Measurements from ENCODE around the gene CDC34. TPM values are rescaled to one million over a fixed set of nuclear protein-coding genes. Genes with fewer than 3 reads are reported as not detected.

CDC34 gene
- total and polyA plus RNA-seq, 9 of the 15 experiments (the other 6 are each of a cell fraction or from before 2014, with no cell fraction given): 0.80 to 203 (median 65.5) TPM

DNA sequence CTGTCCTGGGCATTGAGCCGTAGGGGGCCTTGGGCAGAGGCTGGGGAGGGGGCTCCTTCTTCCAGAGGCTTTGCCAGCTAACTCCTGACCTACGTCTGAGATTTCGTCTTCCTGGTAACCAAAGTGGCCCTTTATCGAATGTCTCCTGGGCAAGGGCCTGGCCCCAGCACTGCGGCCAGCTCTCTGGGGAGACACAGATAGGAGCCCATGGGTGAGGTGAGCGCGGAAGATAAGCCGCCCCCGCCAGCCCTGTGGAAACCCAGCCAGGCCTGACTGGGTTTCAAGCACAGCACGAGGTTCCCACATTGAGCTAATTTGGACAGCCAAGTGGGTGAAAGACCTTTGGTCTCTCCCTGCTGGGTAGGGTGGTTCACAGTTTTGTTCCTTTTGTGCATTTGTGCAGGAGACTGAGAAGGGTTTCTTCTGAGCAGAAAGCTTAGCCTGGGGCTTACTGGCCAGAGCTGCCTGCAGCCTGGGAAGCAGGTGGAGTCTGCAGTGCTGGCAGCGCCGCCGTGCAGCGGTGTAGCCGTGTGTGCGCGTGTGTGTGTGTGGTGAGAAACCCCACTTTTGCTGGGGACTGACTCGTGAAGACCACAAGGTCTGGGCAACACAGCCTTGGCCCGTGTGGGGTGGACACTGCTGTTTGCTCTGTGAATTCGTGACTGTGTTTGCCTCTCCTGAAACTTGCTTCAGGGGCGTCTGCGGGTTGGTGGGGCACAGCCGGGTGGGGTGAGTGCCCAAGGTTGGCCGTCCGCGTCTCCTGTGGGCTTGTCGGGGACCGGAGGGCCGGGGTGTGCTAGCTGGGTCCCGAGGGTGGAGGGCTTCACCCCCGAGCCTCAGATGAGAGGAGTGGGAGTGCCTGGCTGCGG lies 43.3 kb downstream of the CDC34 start (continued):
- TF ChIP-seq KLF13 (tag; IDR thresholded peaks at IDR 0.05; ENCODE audit: borderline replicate concordance, low read depth) (no peak), FOXO4 (CRISPR knock-in tag; IDR thresholded peaks at IDR 0.05) (no peak), KLF16 (IDR thresholded peaks at IDR 0.05) (peak; percentile 99), FOXJ3 (CRISPR knock-in tag; IDR thresholded peaks at IDR 0.05) (no peak), ILF3 (IDR thresholded peaks at IDR 0.05; ENCODE audit: borderline replicate concordance) (no peak; the same call in 1 of the 2 replicates), ZNF77 (CRISPR knock-in tag; IDR thresholded peaks at IDR 0.05) (no peak), MITF (IDR thresholded peaks at IDR 0.05) (peak; percentile 69; the same call in 1 of the 2 replicates), PHF20 (IDR thresholded peaks at IDR 0.05; ENCODE audit: partially characterized antibody) (no peak), CBX5 (IDR thresholded peaks at IDR 0.05; ENCODE audit: borderline replicate concordance, low read depth) (no peak), SMARCB1 (IDR thresholded peaks at IDR 0.05; ENCODE audit: insufficient read length, low read depth) (no peak), ADNP (tag; IDR thresholded peaks at IDR 0.05) (no peak), TEAD2 (tag; IDR thresholded peaks at IDR 0.05) (no peak), CBFA2T2 (conservative IDR thresholded peaks at IDR 0.05) (peak; percentile 99), AFF4 (CRISPR knock-in tag; IDR thresholded peaks at IDR 0.05) (no peak), ZNF511 (CRISPR knock-in tag; IDR thresholded peaks at IDR 0.05) (no peak)
- TF ChIP-seq, protein P1, sequence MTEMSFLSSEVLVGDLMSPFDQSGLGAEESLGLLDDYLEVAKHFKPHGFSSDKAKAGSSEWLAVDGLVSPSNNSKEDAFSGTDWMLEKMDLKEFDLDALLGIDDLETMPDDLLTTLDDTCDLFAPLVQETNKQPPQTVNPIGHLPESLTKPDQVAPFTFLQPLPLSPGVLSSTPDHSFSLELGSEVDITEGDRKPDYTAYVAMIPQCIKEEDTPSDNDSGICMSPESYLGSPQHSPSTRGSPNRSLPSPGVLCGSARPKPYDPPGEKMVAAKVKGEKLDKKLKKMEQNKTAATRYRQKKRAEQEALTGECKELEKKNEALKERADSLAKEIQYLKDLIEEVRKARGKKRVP (CRISPR knock-in tag; IDR thresholded peaks at IDR 0.05): peak; percentile 70; the same call in 1 of the 2 replicates
- TF ChIP-seq, protein P2, sequence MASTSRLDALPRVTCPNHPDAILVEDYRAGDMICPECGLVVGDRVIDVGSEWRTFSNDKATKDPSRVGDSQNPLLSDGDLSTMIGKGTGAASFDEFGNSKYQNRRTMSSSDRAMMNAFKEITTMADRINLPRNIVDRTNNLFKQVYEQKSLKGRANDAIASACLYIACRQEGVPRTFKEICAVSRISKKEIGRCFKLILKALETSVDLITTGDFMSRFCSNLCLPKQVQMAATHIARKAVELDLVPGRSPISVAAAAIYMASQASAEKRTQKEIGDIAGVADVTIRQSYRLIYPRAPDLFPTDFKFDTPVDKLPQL (IDR thresholded peaks at IDR 0.05; ENCODE audit: extremely low read depth, insufficient read length): no peak
- TF ChIP-seq, protein P3, sequence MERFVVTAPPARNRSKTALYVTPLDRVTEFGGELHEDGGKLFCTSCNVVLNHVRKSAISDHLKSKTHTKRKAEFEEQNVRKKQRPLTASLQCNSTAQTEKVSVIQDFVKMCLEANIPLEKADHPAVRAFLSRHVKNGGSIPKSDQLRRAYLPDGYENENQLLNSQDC (CRISPR knock-in tag; IDR thresholded peaks at IDR 0.05): no peak

Measured in K562 (cell line).